Thyroid gland (tissue), 4 donors: ENCODE measurements around the gene PDLIM1.

Experiments used
- CTCF ChIP-seq, 6 experiments: fragments of 200-600 bp in 3 of 6; fragments of 450-650 bp in 3 of 6; sonication (generic) in 3 of 6; IDR thresholded peaks; one replicate each; pipeline ENCODE4 v1.5.1; 2016 to 2019; ENCODE audit warnings: antibody characterized with exemption in 6 of 6, mild to moderate bottlenecking in 2 of 6, inconsistent platforms in 1 of 6, moderate library complexity in 1 of 6
- POLR2A ChIP-seq, 2 donors: fragments of 450-650 bp; IDR thresholded peaks; one replicate each; pipeline ENCODE4 v1.6.1; 2017; ENCODE audit warnings: antibody characterized with exemption in 2 of 2, mild to moderate bottlenecking in 2 of 2, moderate library complexity in 1 of 2

- no peak for TF ChIP-seq CTCF (IDR thresholded peaks at IDR 0.05)
- TF ChIP-seq POLR2A (IDR thresholded peaks at IDR 0.05) = no peak
Measured at GRCh38 chr10:95286707-95287106, 4.1 kb downstream of the PDLIM1 start.
